ENCODE measurements around the gene BAX. TPM values are rescaled to one million over a fixed set of nuclear protein-coding genes. Genes with fewer than 3 reads are reported as not detected.
"Not testable (repeated sequence)": the region's sequence is repeated elsewhere in the genome, so short reads cannot be mapped to it uniquely, and the experiment has no call there.

The BAX gene
- 38.0 TPM for total RNA-seq

- DNase-seq (ENCODE audit: low read depth in 2 of 3, low spot score in 2 of 3), result peak; percentile 71 to 88 (median 86)
These were observed at the start of gene BAX for GRCh38 chr19:48954595-48955307. Gene BAX, plus strand, starts transcription at chr19:48954875. Its CDS starts 54 bp downstream, at chr19:48954929.

DNA sequence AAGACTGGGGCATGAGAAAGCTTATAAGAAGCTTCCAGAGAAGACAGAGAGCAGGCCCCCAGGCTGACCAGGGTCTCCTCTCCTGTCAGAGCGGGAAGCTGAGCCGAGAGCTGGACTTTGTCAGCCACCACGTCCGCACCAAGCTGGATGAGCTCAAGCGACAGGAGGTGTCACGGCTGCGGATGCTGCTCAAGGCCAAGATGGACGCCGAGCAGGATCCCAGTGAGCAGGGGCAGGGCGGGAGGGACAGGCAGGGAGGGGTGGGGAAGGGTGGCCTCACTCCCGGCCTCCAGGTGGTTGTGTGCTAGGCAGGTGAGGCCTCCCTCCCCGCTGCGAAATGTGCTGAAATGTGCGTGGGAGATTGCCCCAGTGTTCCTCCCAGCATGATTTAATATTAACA, 49.0 kb upstream of the BAX start:
- no peak for DNase-seq (ENCODE audit: low read depth in 2 of 3, low spot score in 2 of 3)

DNA sequence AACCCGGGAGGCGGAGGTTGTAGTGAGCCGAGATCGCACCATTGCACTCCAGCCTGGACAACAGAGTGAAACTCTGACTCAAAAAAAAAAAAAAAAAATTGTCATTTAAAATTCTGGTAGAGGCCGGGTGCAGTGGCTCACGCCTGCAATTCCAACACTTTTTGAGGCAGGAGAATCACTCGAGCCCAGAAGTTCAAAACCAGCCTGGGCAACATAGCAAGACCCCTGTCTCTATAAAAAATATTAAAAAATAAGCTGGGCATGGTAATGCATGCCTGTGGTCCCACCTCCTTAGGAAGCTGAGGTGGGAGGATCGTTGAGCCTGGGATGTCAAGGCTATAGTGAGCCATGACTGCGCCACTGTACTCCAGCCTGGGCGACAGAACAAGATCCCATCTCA, 48.4 kb upstream of the BAX start:
- no peak for DNase-seq (ENCODE audit: low read depth in 2 of 3, low spot score in 2 of 3)

- no peak for DNase-seq (ENCODE audit: low read depth in 2 of 3, low spot score in 2 of 3)
These were observed 47.0 kb upstream of the BAX start for GRCh38 chr19:48907671-48908070.

- DNase-seq (ENCODE audit: low read depth in 2 of 3, low spot score in 2 of 3), result not testable (repeated sequence)
These were observed 45.1 kb upstream of the BAX start for GRCh38 chr19:48909424-48910077.

GRCh38 chr19:48910803-48911202, 43.9 kb upstream of the BAX start:
- DNase-seq (ENCODE audit: low read depth in 2 of 3, low spot score in 2 of 3), result no peak

GRCh38 chr19:48913114-48913889, 41.4 kb upstream of the BAX start:
- DNase-seq (ENCODE audit: low read depth in 2 of 3, low spot score in 2 of 3), result peak in 2 of 3 donors; percentile 9 to 48

- no peak for DNase-seq (ENCODE audit: low read depth in 2 of 3, low spot score in 2 of 3)
These were observed 40.5 kb upstream of the BAX start for GRCh38 chr19:48914181-48914580.

- DNase-seq (ENCODE audit: low read depth in 2 of 3, low spot score in 2 of 3), result no peak
These were observed 38.9 kb upstream of the BAX start for GRCh38 chr19:48915757-48916156.

DNA sequence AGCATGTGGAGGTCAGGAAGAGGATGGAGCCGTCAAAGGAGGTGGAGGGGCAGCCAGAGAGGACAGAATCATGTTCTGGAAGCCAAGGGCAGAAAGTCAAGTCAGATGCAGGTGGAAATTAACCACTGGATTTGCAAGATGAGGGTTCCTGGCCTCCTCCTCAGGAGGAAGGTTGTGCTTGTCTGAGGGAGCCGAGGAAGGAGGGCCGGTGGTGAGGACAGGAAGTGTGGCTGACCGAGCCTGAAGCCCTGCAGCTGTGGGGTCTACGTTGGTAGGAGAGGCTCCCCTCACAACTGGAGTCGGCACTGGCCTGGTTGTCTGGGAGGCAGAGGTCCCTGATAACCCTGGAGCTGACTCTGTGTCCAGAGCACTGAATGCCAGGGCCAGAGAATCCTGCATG, 36.6 kb upstream of the BAX start:
- no peak for DNase-seq (ENCODE audit: low read depth in 2 of 3, low spot score in 2 of 3)

GRCh38 chr19:48918801-48919247, 35.9 kb upstream of the BAX start:
- peak in 2 of 3 donors; percentile 22 to 33 for DNase-seq (ENCODE audit: low read depth in 2 of 3, low spot score in 2 of 3)

- DNase-seq (ENCODE audit: low read depth in 2 of 3, low spot score in 2 of 3), result not testable (repeated sequence)
These were observed 35.4 kb upstream of the BAX start for GRCh38 chr19:48919271-48919670.

DNA sequence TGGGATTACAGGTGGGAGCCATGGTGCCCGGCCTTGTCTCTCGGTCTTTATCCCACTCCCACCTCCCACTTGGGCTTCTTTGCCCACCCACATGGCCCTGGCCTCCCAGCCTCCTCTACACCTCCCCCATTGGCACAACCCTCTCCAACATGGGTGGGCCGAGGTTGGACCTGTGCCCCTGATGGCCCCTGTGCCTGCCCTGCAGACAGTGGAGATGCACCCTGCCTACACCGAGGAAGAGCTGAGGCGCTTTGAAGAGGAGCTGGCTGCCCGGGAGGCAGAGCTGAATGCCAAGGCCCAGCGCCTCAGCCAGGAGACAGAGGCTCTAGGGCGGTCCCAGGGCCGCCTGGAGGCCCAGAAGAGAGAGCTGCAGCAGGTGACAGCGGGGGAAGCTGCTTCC, 33.7 kb upstream of the BAX start:
- DNase-seq (ENCODE audit: low read depth in 2 of 3, low spot score in 2 of 3), result no peak

GRCh38 chr19:48921721-48922500, 32.8 kb upstream of the BAX start:
- no peak for DNase-seq (ENCODE audit: low read depth in 2 of 3, low spot score in 2 of 3)

DNA sequence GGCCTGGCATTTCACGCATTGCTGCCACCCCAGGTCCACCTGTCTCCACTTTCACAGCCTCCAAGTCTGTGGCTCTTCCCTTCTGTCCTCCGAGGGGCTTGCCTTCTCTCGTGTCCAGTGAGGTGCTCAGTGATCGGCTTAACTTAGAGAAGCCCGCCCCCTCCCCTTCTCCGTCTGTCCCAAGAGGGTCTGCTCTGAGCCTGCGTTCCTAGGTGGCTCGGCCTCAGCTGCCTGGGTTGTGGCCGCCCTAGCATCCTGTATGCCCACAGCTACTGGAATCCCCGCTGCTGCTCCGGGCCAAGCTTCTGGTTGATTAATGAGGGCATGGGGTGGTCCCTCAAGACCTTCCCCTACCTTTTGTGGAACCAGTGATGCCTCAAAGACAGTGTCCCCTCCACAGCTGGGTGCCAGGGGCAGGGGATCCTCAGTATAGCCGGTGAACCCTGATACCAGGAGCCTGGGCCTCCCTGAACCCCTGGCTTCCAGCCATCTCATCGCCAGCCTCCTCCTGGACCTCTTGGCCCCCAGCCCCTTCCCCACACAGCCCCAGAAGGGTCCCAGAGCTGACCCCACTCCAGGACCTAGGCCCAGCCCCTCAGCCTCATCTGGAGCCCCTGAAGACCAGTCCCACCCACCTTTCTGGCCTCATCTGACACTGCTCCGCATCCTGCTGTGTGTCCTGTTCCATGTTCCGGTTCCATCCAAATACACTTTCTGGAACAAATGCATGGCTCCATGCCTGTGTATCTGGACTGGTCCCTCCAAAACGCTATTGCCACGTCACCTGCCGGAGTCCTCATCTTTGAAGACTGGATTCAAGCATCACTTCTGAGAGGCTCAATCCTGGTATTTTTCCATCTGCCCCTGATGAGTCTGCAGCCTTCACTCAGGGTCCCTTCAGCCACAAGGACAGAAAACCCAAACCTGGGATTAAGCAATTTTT, 31.9 kb upstream of the BAX start:
- no peak for DNase-seq (ENCODE audit: low read depth in 2 of 3, low spot score in 2 of 3)

- DNase-seq (ENCODE audit: low read depth in 2 of 3, low spot score in 2 of 3), result no peak
These were observed 29.3 kb upstream of the BAX start for GRCh38 chr19:48925240-48925843.

DNA sequence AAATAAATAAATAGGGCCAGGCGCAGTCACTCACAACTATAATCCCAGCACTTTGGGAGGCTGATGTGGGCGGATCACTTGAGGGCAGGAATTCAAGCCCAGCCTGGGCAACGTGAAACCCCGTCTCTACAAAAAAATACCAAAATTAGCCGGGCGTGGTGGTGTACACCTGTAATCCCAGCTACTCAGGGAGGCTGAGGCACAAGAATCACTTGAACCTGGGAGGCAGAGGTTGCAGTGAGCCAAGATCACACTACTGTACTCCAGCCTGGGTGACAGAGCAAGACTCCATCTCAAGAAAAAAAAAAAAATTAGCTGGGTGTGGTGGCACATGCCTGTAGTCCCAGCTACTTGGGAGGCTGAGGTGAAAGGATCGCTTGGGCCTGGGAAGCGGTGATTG, 28.8 kb upstream of the BAX start:
- not testable (repeated sequence) for DNase-seq (ENCODE audit: low read depth in 2 of 3, low spot score in 2 of 3)

DNA sequence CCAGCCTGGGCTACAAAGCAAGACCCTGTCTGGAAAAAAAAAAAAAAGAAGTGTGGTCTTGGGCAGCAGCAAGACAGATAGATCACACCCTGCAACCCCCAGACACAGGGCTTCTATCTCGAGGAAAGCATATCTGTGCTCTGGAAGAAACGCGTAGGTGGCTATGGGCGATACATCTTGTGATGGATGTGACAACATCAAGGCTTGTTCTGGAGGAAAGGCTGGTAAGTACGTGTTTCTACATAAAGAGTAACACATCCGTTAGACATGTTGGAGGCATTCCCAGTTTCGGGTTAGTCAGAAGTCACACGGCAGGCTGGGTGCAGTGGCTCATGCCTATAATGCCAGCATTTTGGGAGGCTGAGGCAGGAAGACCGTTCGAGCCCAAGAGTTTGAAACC, 27.8 kb upstream of the BAX start:
- peak in 1 of 3 donors; percentile 10 for DNase-seq (ENCODE audit: low read depth in 2 of 3, low spot score in 2 of 3)

DNA sequence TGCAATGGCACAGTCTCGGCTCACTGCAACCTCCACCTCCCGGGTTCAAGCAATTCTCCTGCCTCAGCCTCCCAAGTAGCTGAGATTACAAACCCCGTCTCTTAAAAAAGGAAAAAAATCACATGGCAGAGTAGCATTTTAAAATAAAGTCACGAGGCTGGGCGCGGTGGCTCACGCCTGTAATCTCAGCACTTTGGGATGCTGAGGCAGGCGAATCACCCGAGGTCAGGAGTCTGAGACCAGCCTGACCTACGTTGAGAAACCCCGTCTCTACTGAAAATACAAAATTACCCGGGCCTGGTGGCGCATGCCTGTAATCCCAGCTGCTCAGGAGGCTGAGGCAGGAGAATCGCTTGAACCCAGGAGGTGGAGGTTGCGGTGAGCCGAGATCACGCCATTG, 27.0 kb upstream of the BAX start:
- DNase-seq (ENCODE audit: low read depth in 2 of 3, low spot score in 2 of 3), result not testable (repeated sequence)

Data from hematopoietic multipotent progenitor cell (in vitro differentiated cells).